SIG-M5 treated with dmso at 0.1 percent for 504 hours (cell line): Measurements from ENCODE around the gene LRP1B.
A peak's percentile ranks its signal among the peaks of the same experiment; 100 is the strongest.

Experiments used
- DNase-seq: peaks from one replicate; lab custom pipeline; 2025; ENCODE audit not compliant: unreplicated experiment; lab: John Stamatoyannopoulos, UW

LRP1B gene

GRCh38 chr2:140865837-140866236, 1265.0 kb downstream of the LRP1B start:
- DNase-seq, result no peak

- peak; percentile 51 for DNase-seq
Observed at GRCh38 chr2:140863713-140864112, 1267.1 kb downstream of the LRP1B start.

GRCh38 chr2:140862181-140862580, 1268.6 kb downstream of the LRP1B start:
- DNase-seq, result no peak

GRCh38 chr2:140861666-140862065, 1269.2 kb downstream of the LRP1B start:
- DNase-seq, result no peak

- DNase-seq, result no peak
Observed at GRCh38 chr2:140855471-140855870, 1275.3 kb downstream of the LRP1B start.

GRCh38 chr2:140851258-140851981, 1279.4 kb downstream of the LRP1B start:
- no peak for DNase-seq

GRCh38 chr2:140843186-140843585, 1287.6 kb downstream of the LRP1B start:
- DNase-seq, result no peak

GRCh38 chr2:140842110-140842509, 1288.7 kb downstream of the LRP1B start:
- no peak for DNase-seq

GRCh38 chr2:140841141-140841540, 1289.7 kb downstream of the LRP1B start:
- DNase-seq, result no peak

- no peak for DNase-seq
Observed at GRCh38 chr2:140836826-140837225, 1294.0 kb downstream of the LRP1B start.

GRCh38 chr2:140835079-140835478, 1295.7 kb downstream of the LRP1B start:
- no peak for DNase-seq

GRCh38 chr2:140814141-140814540, 1316.7 kb downstream of the LRP1B start:
- no peak for DNase-seq

- peak; percentile 32 for DNase-seq
Observed at GRCh38 chr2:140808820-140809219, 1322.0 kb downstream of the LRP1B start.

GRCh38 chr2:140808211-140808610, 1322.6 kb downstream of the LRP1B start:
- DNase-seq, result no peak

GRCh38 chr2:140804700-140805260, 1326.0 kb downstream of the LRP1B start:
- DNase-seq, result no peak

- no peak for DNase-seq
Observed at GRCh38 chr2:140801311-140801710, 1329.5 kb downstream of the LRP1B start.

GRCh38 chr2:140797718-140798117, 1333.1 kb downstream of the LRP1B start:
- DNase-seq, result no peak

- DNase-seq, result no peak
Observed at GRCh38 chr2:140791802-140792201, 1339.0 kb downstream of the LRP1B start.

GRCh38 chr2:140786585-140786984, 1344.2 kb downstream of the LRP1B start:
- DNase-seq, result no peak

- DNase-seq, result no peak
Observed at GRCh38 chr2:140775411-140775810, 1355.4 kb downstream of the LRP1B start.

- DNase-seq, result no peak
Observed at GRCh38 chr2:140770645-140771044, 1360.2 kb downstream of the LRP1B start.

GRCh38 chr2:140761807-140762206, 1369.0 kb downstream of the LRP1B start:
- no peak for DNase-seq
